ENCODE measurements around the gene ADAMTSL3. TPM values are rescaled to one million over a fixed set of nuclear protein-coding genes. Genes with fewer than 3 reads are reported as not detected.

Gene ADAMTSL3
- total RNA-seq, 4 donors from 2014 or later, result 2.4 to 8.8 (median 5.7) TPM

- no peak for TF ChIP-seq POLR2A (IDR thresholded peaks at IDR 0.05)
- no peak for TF ChIP-seq CTCF (IDR thresholded peaks at IDR 0.05)
- no peak for DNase-seq (ENCODE audit: low spot score in 2 of 2)
- H3K4me3 ChIP-seq (ENCODE audit: low read depth, poor library complexity, severe bottlenecking), result no peak overlapping the region
- WGBS, 2 donors, result 49 to 60% methylated on average over 2 of the region's 2 CpGs
- intact Hi-C loops (cut with DNase I; ENCODE audit: low total_unique reads), result no loop called here
Observed at GRCh38 chr15:83880529-83880928, 226.6 kb downstream of the ADAMTSL3 start.

- intact Hi-C loops (cut with DNase I; ENCODE audit: low total_unique reads), result no loop called here
- TF ChIP-seq CTCF (IDR thresholded peaks at IDR 0.05) (no peak), POLR2A (IDR thresholded peaks at IDR 0.05) (no peak)
- DNase-seq (ENCODE audit: low spot score in 2 of 2), result no peak
- WGBS, 2 donors, result 53 to 65% methylated on average over 3 of the region's 3 CpGs
- H3K4me3 ChIP-seq (ENCODE audit: low read depth, poor library complexity, severe bottlenecking), result no peak overlapping the region
Observed at GRCh38 chr15:83881156-83881555, 227.2 kb downstream of the ADAMTSL3 start.

GRCh38 chr15:83886321-83886720 is 232.4 kb downstream of the ADAMTSL3 start:
- no peak overlapping the region for H3K4me3 ChIP-seq (ENCODE audit: low read depth, poor library complexity, severe bottlenecking)
- intact Hi-C loops (cut with DNase I; ENCODE audit: low total_unique reads), result no loop called here
- TF ChIP-seq POLR2A (IDR thresholded peaks at IDR 0.05) (no peak), CTCF (IDR thresholded peaks at IDR 0.05) (no peak)
- 93 to 94% methylated on average over 2 of the region's 2 CpGs for WGBS, 2 donors
- no peak for DNase-seq (ENCODE audit: low spot score in 2 of 2)

DNA sequence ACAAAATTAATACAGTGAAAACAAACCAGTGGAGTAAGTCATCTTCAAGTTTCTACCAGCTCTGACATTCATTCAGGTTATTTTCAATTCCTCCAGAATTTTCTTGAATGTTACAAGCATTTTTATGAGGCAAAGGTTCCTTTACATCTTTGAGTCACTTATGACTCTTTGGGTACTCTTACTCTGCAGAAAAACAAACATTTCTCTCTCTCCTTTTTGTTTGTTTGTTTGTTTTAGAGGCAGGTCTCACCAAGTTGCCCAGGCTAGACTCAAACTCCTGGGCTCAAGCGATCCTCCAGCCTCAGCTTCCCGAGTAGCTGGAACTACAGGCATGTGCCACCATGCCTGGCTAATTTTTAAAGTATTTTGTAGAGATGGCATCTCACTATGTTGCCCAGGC is 233.5 kb downstream of the ADAMTSL3 start:
- TF ChIP-seq POLR2A (IDR thresholded peaks at IDR 0.05), result no peak
- no peak for TF ChIP-seq CTCF (IDR thresholded peaks at IDR 0.05)
- WGBS, 2 donors, result 89 to 96% methylated on average over 2 of the region's 2 CpGs
- intact Hi-C loops (cut with DNase I; ENCODE audit: low total_unique reads), result no loop called here
- no peak overlapping the region for H3K4me3 ChIP-seq (ENCODE audit: low read depth, poor library complexity, severe bottlenecking)
- no peak for DNase-seq (ENCODE audit: low spot score in 2 of 2)

GRCh38 chr15:83887961-83888360 is 234.0 kb downstream of the ADAMTSL3 start:
- no peak for DNase-seq (ENCODE audit: low spot score in 2 of 2)
- WGBS, 2 donors, result 73 to 75% methylated on average over 2 of the region's 2 CpGs
- H3K4me3 ChIP-seq (ENCODE audit: low read depth, poor library complexity, severe bottlenecking), result no peak overlapping the region
- TF ChIP-seq CTCF (IDR thresholded peaks at IDR 0.05) (no peak), POLR2A (IDR thresholded peaks at IDR 0.05) (no peak)
- intact Hi-C loops (cut with DNase I; ENCODE audit: low total_unique reads), result no loop called here

GRCh38 chr15:83889995-83890394 is 236.1 kb downstream of the ADAMTSL3 start:
- WGBS, 2 donors, result 39 to 46% methylated on average over 3 of the region's 3 CpGs
- intact Hi-C loops (cut with DNase I; ENCODE audit: low total_unique reads), result no loop called here
- no peak for DNase-seq (ENCODE audit: low spot score in 2 of 2)
- no peak overlapping the region for H3K4me3 ChIP-seq (ENCODE audit: low read depth, poor library complexity, severe bottlenecking)
- TF ChIP-seq POLR2A (IDR thresholded peaks at IDR 0.05) (no peak), CTCF (IDR thresholded peaks at IDR 0.05) (no peak)

Data from lower leg skin (tissue), 4 donors.